ENCODE measurements around the gene PET117. TPM values are rescaled to one million over a fixed set of nuclear protein-coding genes. Genes with fewer than 3 reads are reported as not detected.
"Not testable (repeated sequence)": the region's sequence is repeated elsewhere in the genome, so short reads cannot be mapped to it uniquely, and the experiment has no call there.

The PET117 gene
- total RNA-seq (10 to 100 TPM; 13.2 to 23.6 (median 15.8) TPM), polyA plus RNA-seq (10 to 100 TPM; 18.0 to 29.4 (median 22.9) TPM)
- long read RNA-seq, donor 1, transcript PET117-201 (2 exons, 1,141 nt) = major isoform, 8 of 8 reads
- long read RNA-seq, donor 1, partial matches to known transcripts = 0 of 8 reads
- long read RNA-seq, donor 1, other reads (novel, unspliced or antisense) = 0 of 8 reads
- long read RNA-seq, donor 2, transcript PET117-201 (2 exons, 1,141 nt) = major isoform, 28 of 28 reads
- long read RNA-seq, donor 2, partial matches to known transcripts = 0 of 28 reads
- long read RNA-seq, donor 2, other reads (novel, unspliced or antisense) = 0 of 28 reads

GRCh38 chr20:18137412-18138265 lies at the start of gene PET117, which contains the start of gene KAT14:
Gene PET117, plus strand, starts transcription at chr20:18137863. Its CDS starts 93 bp downstream, at chr20:18137956.
Gene KAT14, plus strand, starts transcription at chr20:18137863. Its CDS starts 4,798 bp downstream, at chr20:18142661.
- Histone ChIP-seq H3K27ac (peak within 1 kb of the TSS; percentile 96), H3K36me3 (ENCODE audit: insufficient read depth in 1 of 2, low read depth in 1 of 2) (peaks cover 0 to 7% of the 10 kb centered on the region in 2 donors), H3K27me3 (ENCODE audit: insufficient read depth in 3 of 3, low read length in 2 of 3) (no peaks in the 10 kb centered on the region), H3K4me3 (peak within 1 kb of the TSS; percentile 75), H3K4me1 (peaks cover 13% of the 10 kb centered on the region), H3K9me3 (no peaks in the 10 kb centered on the region)
- DNase-seq (peak; percentile 96), ATAC-seq (peak; percentile 99)
- intact Hi-C loops (cut with DNase I) = loop anchor here in 1 of 2 donors (5.0 kb wide), 1 partner anchor 140 kb away; no protein-coding TSS in a partner anchor
- 0 to 1% (median 0%) methylated on average over 48 to 87 of the region's 87 CpGs for WGBS, 3 donors
- TF ChIP-seq CTCF (IDR thresholded peaks at IDR 0.05) = no peak

- DNase-seq, ATAC-seq: not testable (repeated sequence)
Observed at GRCh38 chr20:18088298-18088697, 49.4 kb upstream of the PET117 start.

GRCh38 chr20:18088841-18089240 lies 48.8 kb upstream of the PET117 start:
- H3K4me1 ChIP-seq; H3K36me3 ChIP-seq (ENCODE audit: insufficient read depth in 1 of 2, low read depth in 1 of 2); ATAC-seq; H3K27me3 ChIP-seq (ENCODE audit: insufficient read depth in 3 of 3, low read length in 2 of 3); H3K27ac ChIP-seq; H3K4me3 ChIP-seq; DNase-seq; H3K9me3 ChIP-seq: not testable (repeated sequence)
- 93% methylated on average over 11 of the region's 11 CpGs for WGBS, 3 donors
- intact Hi-C loops (cut with DNase I) = loop anchor here (5.0 to 10.0 kb wide), 2 partner anchors 596 to 1272 kb away; no protein-coding TSS in a partner anchor

More at GRCh38 chr20:18088298-18088697, 49.4 kb upstream of the PET117 start:
- WGBS, 3 donors = 75 to 85% (median 82%) methylated on average over 3 of the region's 3 CpGs
- H3K4me3 ChIP-seq; H3K27ac ChIP-seq; H3K4me1 ChIP-seq; H3K36me3 ChIP-seq (ENCODE audit: insufficient read depth in 1 of 2, low read depth in 1 of 2); H3K9me3 ChIP-seq; H3K27me3 ChIP-seq (ENCODE audit: insufficient read depth in 3 of 3, low read length in 2 of 3): not testable (repeated sequence)
- intact Hi-C loops (cut with DNase I) = loop anchor here (5.0 to 10.0 kb wide), 2 partner anchors 597 to 1271 kb away; no protein-coding TSS in a partner anchor

- no peak overlapping the region for H3K4me3 ChIP-seq
- no peaks in the 10 kb centered on the region for H3K36me3 ChIP-seq (ENCODE audit: insufficient read depth in 1 of 2, low read depth in 1 of 2)
- ATAC-seq = no peak
- H3K27ac ChIP-seq = no peak overlapping the region
- peaks cover 0 to 2% (median 0%) of the 10 kb centered on the region in 3 donors for H3K27me3 ChIP-seq (ENCODE audit: insufficient read depth in 3 of 3, low read length in 2 of 3)
- no peaks in the 10 kb centered on the region for H3K9me3 ChIP-seq
- WGBS, 3 donors = 20 to 29% (median 25%) methylated on average over 3 of the region's 3 CpGs
- intact Hi-C loops (cut with DNase I) = no loop called here
- DNase-seq = no peak
- no peaks in the 10 kb centered on the region for H3K4me1 ChIP-seq
- TF ChIP-seq CTCF (IDR thresholded peaks at IDR 0.05) = no peak
Observed at GRCh38 chr20:18090044-18090443, 47.6 kb upstream of the PET117 start.

GRCh38 chr20:18090477-18090876 lies 47.2 kb upstream of the PET117 start:
- intact Hi-C loops (cut with DNase I) = no loop called here
- H3K27ac ChIP-seq = no peak overlapping the region
- H3K4me3 ChIP-seq = no peak overlapping the region
- DNase-seq = no peak
- no peaks in the 10 kb centered on the region for H3K36me3 ChIP-seq (ENCODE audit: insufficient read depth in 1 of 2, low read depth in 1 of 2)
- WGBS, 3 donors = 91 to 95% (median 91%) methylated on average over 10 of the region's 10 CpGs
- TF ChIP-seq CTCF (IDR thresholded peaks at IDR 0.05) = no peak
- H3K27me3 ChIP-seq (ENCODE audit: insufficient read depth in 3 of 3, low read length in 2 of 3) = peaks cover 0 to 2% (median 0%) of the 10 kb centered on the region in 3 donors
- H3K9me3 ChIP-seq = no peaks in the 10 kb centered on the region
- no peak for ATAC-seq
- no peaks in the 10 kb centered on the region for H3K4me1 ChIP-seq

All from psoas muscle (tissue), 8 donors.